ENCODE data around the gene INSYN2B.
A peak's percentile ranks its signal among the peaks of the same experiment; 100 is the strongest.

The INSYN2B gene

DNA sequence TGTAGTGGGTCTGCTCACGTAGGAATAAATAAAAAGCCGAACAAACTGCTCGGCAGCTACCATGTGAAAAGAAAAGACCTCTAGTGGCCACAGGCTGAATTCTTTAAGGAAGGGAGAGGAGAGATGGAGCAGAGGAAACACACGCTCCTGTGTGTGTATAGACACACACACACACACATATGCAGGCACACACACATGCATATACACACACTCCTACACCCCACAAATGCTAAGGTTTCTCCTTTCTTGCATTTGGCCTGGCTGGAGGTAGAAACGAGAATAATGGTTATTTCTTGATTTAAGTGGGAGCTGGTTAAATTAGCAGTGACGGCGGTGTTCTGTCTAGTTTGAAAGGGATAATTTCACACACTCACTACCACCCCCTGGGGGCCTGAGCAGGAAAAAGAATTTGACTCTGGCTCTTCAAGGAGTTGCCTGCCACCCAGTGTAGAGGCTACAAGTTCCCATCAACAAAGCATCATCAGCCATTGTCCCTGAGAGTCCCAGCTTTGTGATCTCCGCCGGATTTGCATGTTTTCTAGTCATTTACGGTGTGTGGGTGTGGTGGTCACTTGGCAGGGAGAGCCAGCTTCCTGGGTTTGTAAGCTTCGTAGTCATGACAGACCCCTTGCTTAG is at the start of gene INSYN2B:
TSS of gene INSYN2B (minus strand) at position 78 of the 636 bp plus-strand sequence. CDS start 96,597 bp downstream, outside the sequence.
- peak; percentile 93 for DNase-seq

DNA sequence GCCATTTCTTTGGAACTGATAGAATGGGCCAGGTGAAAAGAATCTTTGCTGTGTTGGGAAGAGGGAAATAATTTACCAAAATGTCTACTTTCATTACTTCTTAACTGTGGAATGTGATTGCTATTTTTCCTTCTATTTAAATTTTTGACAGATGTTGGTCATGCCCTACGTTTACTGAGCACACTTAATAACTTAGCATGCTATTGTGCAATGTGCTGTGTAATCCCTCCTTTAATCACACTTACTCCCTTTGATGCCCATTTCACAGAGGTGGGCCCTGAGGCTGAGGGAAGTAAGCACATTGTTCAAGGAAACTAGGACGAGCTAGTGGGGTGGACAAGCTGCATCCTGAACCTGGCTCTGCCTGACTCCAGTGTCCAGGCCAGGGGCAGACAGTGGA is 47.8 kb upstream of the INSYN2B start:
- DNase-seq = peak; percentile 35

DNA sequence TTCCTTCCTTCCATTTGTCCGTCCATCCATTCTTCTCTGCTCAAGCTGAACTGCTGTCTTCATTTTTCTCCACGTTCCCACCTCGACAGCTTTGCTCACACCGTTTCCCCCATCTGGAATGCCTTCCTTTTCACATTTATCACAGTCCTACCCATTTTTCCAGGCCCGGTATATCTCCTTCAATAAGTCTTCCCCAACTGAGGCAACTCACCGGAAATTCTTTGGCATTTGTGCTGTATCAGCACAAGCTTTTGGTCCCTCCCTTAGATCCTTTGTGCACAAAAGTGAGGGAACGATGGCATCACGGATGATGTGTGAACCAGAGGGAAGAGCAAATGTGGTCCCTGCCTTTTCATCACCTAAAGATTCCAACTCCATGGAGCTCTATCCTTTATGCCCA is 45.6 kb upstream of the INSYN2B start:
- DNase-seq = no peak

DNA sequence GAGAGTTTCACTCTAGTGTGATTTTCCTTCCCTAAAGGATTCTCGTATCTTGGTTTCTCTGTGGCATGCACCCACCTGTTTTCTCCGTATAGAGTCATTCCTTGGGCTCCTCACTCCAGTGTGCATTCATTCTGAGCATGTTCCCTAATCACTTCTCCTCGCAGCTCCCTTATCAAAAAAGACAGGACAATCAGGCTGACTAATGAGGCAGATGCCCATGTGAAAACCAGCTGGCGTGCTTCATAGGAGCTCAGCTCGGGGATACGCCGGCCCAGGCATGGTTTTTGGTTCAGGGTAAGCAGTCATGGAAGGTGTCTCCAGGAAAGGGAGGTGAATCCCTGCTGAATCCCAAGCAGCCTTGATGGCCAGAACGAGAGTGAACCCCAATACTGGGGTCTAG is 41.2 kb upstream of the INSYN2B start:
- no peak for DNase-seq

DNA sequence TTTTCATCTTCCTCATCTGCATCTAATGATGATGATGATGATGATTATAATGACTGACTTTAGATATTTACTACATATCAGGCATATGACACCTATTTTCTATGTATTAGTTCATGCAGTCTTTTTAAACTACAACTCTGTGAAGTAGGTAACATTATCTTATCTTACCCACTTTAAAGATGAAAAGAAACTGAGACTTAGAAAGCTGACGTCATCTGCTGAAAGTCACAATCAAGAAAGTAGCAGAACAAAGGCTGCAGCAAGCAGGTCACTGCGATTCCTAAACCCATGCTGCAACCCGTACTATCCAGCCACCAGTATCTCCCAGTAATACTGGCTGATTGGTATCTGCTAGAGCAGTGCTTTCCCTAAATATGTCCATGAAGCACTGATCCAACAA is 40.1 kb upstream of the INSYN2B start:
- no peak for DNase-seq

DNA sequence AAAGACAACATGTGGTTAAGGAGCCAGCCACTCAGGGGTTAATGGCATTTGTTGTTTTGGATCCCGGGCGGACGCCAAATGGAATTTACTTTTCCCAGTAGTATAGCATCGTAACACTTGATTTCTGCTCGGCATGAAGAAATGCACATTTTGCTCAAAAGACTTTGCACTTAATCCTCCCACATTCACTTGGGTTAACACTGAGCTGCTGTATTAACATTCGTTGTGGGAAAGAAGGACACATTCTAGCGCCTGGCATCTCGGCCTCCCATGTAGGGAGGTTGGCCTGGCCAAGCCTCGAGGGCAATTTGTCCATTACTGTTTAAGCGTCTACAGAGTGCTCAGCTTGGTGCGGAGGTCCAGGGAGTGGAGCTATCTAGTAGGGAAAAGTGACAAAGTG is 32.3 kb upstream of the INSYN2B start:
- DNase-seq = no peak

DNA sequence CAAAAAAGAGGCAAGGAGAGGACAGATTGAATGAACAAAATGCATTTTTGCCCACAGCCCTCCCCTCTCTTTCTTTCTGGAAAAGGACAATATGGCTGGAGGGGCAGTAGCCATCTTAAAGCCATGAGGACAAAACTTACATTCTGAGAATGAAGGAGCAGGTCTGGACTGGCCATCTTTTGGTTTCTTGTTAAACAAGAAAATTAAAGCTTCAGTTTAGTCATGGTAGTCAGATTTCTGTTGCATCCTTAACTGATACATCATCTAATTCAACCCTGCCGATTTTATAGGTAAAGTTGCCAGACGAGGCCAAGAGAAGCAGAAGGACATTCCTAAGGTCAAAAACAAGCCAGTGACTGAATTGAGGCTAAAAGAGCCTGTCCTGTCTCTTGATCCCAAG is 31.5 kb upstream of the INSYN2B start:
- DNase-seq = no peak

DNA sequence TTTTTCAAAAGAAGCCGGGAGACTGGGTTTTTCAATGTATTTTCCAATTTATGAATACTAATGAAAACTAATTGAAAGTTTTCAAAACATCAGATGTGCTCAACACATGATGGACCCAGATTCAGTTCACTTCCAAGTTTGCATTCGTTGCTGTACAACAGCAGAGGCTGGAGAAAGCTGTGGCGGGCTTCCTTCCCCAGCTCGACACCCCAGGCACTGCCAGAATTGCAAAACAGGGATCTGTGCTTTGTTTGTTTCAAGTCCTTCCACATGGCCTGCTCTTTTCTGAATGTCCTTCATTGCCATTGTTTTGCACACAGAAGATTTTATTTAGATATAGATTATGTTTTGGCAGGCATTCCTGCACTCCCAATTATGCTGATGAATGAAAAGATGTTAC is 30.3 kb upstream of the INSYN2B start:
- DNase-seq = no peak

DNA sequence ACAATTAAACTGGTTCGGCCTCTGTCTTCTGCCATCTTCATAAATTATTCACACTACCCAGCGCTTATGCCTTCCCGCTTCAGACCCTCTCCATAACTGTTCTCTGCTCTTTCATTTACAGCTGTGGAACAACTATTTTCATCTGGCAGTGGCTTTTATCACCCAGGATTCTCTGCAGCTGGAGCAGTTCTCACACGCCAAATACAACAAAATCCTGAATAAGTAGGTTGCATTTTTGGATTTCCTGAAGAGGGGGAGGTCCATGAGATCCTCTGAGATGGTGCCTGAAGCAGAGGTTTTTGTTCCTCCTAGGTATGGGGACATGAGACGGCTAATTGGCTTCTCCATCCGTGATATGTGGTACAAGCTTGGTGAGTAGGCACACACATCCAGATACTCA is 28.1 kb upstream of the INSYN2B start:
- no peak for DNase-seq

DNA sequence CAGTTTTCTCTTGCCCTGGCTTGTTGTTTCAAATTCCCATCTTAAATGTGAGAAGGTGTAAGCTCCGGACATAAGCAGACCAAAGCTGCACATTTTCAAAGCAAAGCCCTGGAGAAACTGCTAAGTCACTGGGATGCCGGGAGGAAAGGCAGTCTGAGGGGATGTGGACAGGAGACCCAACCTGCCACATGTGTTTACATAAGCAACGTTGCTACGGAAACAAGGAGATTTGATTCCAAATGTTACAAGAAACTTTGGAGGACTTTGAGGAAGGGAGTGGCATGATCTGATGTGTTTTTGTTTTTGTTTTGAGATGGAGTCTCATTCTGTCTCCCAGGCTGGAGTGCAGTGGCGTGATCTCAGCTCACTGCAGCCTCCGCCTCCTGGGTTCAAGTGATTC is 25.7 kb upstream of the INSYN2B start:
- DNase-seq = peak; percentile 41

DNA sequence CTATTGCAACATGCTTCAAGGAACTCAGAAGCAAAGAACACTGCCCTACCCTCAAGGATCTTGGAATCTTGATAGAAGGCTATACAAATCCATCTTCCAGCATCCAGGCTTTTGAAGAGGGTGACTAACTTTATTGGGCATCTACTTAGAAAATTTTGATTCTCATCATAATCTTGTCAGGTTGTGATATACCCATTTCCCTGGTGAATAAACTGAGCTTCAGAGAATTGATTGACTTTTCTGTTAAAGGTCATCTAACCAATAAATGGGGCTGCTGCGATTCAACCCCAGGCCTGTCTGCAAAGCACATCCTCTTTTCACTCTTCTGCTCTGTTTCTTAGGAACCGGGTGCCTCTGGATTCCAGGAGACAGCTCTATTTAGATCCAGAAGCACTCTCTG is 19.9 kb upstream of the INSYN2B start:
- DNase-seq = no peak

DNA sequence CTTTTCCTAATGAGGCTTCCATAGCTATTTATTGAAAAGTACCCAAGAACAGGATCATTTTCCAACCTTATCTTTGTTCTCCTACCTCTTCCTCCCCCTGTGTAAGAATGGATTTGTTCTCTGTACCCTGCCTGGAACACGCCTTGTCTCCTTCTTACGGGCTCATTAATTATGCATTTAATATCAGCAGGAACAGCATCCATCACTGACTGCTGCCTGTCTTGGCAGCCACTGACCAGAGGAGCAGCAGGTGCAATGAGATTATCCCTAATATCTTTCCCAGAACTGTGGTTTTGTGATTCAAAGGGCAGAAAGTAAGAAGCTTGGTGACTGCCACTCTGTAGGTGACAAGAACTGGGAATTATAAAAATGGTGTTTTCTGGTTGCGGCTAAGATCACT is 19.3 kb upstream of the INSYN2B start:
- peak; percentile 25 for DNase-seq

DNA sequence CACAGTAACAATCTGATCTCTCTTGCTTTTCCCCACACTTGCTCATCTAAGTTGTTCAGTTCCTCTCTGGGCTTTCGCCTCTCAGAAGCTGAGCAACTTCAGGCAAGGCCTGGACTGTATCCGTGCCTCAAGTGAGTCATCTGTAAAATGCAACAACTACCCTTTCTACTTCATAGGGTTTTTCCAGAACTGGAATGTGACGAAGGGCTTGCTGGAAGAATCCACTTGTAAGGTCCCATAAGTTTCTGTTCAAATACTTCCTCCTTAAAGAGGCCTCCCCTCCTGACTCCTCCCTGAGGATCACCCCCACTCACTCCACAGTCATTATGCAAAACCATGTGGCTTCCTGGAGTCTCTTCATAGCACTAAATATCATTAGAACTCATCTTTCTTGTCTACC is 17.5 kb upstream of the INSYN2B start:
- DNase-seq = no peak

DNA sequence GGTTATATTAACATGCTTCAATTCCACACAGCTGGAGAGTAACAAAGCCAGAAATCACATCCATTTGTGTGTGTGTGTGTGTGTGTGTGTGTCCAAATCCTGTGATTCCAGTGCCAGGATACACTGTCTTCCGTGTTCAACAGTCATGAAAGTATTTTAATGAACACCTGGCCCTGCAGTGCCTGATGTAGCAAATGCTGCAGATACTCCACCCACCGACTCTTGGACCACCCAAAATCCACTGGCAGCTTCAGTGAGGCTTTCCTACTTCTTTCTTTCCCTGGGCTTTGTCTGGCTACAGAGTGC is 13.1 kb upstream of the INSYN2B start:
- DNase-seq = no peak

DNA sequence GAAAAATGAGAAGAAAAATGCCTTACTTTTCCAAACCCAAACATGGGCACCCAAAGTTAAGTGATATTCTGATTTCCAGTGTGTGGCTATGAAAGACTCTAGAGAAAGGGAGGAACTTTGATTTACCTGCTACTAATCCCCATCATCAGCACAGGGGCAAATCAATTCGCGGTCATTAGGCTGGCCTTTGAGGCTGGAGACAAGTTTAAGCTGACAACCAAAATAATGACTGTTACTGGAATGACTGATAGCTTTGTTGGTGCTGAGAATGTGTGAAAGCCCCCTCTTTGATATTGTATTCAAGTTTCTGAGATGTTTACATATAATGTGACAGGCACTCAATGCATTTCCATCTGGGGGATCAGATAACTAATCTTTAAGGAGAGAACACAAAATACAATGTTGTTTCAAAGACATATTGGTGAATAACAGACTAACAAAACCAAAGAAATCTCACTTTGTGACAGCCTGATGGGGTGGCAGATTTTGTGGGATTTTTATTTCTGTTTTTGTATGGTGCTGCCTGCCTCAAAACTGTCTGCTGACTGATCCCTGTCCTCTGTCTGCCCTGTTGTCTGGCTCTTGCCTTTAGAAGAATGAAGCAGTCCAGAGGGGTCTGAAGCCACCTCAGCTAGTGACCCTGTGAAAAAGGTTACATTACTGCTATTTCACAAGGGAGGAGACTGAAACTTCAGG is 12.6 kb upstream of the INSYN2B start:
- no peak for DNase-seq

DNA sequence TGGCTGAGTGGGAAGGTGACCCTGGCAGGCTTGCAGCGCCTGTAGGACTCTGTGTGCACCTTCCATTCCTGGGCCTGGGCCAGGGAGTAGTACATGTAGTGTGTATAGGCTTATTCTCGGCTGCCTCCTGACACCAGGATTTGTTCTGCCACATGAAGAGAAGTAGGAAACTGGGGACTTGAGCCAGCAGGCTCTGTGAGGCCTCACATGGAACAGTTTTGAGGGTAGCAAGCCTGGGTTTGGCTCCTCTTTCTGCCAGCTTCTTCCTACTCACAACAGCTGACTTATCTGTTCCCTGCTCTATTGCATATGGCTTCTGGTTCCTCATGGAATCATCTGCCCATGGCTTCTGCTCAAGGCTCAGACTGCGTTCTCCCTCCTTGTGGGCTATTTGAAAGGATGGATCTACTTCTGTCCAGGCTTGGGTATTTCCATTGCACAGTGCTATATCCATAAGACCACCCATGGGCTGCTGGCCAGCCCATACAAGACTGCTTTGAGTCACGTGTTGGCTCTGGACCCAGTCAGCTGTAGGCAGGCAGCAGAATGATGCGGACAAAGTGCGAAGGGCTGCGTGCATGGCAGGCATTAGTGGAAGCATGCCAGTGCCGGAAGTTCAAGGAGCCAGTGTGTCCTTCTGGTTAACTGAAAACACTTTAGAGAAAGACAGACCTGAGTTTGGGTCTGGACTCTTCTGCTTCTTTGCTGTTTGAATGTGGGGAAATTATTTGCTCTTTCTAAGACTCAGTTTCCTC is 11.0 kb upstream of the INSYN2B start:
- no peak for DNase-seq

DNA sequence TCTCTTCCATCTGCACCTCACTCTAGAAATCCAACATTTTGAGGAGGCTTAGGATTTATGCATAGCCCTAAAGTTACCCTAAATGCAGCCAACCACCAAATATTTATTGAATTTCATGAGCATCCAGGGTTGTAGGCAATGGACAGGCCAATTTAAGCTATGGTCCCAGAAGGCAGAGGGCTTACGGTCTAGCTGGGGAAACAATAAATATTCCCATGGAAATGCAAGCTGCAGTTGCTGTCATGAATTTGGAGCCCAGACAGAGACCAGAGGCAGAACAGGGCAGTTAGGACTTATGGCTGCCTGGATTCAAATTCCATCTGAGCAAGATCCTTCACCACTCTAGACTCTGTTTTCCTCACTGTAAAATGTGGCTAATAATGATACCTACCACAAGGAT is 9.1 kb upstream of the INSYN2B start:
- no peak for DNase-seq

DNA sequence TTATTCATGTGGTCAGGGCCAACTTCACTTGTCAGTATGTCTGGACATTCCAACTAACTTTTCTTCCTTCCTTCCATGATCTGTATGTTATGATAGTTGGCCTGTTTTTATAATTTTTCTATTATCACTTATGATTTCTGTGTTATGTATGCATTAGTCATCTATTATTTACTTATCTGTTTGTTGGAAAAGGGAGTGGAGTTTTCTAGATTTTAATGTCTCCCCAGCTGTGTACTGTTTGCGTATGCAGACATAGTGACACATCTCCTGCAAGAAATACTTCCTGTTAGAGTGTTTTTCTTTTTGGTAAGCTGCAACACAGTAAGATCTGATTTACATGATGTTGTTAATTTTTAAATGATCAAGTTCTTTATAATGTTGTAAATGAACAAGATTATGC is 8.7 kb upstream of the INSYN2B start:
- DNase-seq = no peak

DNA sequence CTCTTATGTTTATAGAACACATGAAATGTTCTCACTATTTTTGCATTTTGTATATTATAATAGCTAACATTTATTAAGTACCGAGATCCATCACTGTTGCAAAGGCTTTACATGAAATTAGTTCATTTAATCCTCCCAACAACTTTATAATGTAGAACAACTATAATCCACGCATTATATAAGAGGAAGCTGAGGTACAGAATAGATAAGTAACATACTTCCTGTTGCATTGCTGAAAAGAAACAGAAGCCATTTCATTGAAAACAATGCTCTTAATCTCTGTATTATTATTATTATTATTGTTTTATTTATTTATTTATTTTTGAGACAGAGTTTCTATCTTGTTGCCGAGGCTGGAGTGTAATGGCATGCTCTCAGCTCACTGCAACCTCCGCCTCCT is 7.9 kb upstream of the INSYN2B start:
- no peak for DNase-seq

DNA sequence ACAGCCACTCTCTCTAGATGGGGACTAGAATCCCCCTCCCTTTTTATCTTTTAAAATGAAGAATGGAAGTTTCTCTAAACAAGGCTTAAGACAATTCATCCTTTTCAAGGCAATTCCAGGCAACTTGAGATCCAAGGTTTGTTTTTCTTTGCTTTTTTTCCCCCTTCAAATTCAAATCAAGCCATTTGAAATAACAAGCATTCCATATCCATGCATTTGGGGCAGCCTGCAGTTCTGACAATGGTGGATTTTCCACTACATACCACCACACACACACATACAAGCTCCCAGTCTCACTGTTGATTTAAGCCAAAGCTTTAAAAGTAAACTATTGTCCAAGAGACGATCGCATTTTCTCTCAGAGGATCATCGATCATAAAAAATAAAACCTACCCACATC is 424 bp downstream of the INSYN2B start:
- peak; percentile 57 for DNase-seq

DNA sequence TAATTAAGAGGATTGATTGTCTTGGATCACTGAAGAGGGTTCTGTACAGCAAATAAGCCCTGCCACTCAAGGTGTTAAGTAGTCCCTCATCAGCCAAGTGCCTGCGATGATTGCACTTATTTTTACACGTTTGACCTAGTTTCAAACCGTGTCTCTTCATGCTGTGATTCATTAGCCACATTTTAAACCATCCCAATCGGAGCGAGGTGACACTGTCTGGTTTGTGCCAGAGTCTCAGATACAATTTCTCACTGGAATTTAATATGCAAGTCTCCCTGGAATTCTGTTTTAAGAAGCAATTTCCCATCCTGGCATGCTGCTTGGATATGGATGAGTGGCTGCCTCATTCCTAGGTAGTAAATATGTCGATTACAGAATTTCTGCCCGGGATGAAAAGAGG is 1.6 kb downstream of the INSYN2B start:
- peak; percentile 69 for DNase-seq

DNA sequence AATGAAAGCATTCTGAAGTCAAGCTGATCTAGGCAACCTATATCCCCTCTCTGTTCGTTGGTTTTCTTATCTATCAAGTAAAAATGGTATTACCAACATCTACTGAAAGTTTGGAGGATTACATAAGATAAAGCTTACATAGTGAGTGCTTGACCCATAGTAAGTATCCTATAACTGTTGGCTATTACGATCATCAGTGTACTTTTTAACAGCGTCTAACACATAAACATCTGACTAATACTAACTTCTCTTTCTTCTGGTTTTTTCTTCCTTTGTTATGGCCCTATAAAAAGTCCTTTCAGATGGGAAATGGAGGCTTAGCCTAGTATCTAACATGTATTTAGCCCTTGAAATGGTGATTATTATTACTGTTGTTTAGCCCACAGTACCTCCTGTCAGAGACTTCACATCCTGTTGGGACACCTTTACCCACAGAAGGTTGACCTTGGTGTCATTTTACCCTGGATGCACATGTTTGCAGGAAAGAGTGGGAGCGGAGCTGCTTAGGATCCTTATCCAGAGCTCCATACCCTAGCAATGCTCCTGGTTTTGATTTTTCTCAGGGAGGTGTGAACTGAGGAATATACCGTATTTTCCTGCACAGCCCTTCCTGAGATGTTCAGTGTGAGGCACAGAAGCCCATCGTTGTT is 6.0 kb downstream of the INSYN2B start:
- DNase-seq = no peak

DNA sequence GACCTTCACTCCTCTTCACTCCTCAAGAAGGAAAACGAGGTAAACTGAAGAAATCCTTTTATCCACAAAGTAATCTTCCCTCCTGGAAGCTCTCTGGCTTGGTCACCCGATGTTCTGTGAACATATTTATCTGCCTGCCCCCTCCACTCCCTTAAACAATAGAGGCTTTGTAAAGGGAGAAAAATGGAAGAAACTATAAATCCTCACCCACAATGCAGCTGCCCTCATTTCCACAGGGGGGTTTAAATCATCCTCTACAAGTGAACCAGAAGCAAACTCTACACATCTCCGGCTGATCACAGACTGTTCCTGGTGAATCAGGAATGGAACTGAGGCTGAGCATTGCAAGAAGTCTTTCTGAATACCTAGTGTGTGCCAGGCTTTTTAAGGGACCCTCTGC is 7.2 kb downstream of the INSYN2B start:
- DNase-seq = no peak

DNA sequence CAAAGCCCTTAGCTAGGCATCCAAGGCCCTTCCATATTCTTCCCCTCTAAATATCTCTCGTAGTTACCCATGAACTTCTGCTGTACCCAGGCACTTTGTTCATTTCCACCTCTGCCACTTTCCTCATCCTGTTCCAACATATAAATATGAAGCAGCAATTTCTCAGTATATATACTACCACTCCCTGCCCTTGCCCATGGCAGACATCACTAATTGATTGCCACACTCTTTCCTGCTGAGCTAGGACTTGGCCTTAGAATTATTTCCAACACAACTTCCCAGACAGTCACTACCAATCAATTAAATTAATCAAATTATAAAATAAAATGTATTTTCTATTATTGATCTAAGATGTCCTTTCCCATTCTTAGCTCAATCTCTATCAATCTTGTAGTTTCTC is 8.5 kb downstream of the INSYN2B start:
- DNase-seq = no peak

All from NCI-H69 (cell line).